Urinary bladder (tissue), 4 donors: ENCODE data around the gene LEPROT. TPM values are rescaled to one million over a fixed set of nuclear protein-coding genes. Genes with fewer than 3 reads are reported as not detected.
"Not testable (repeated sequence)": the region's sequence is repeated elsewhere in the genome, so short reads cannot be mapped to it uniquely, and the experiment has no call there.

ENCODE experiments used
- DNase-seq: peaks from one replicate; pipeline ENCODE4 v3.0.0-alpha.2; 2015; ENCODE audit errors: extremely low spot score
- H3K27ac ChIP-seq: one replicate; pipeline ENCODE4 v1.5.1; 2013; ENCODE audit warnings: low read depth, mild to moderate bottlenecking, moderate library complexity
- H3K36me3 ChIP-seq: one replicate; pipeline ENCODE4 v1.6.1; 2013; ENCODE audit warnings: mild to moderate bottlenecking, moderate library complexity; ENCODE audit not compliant: insufficient read depth
- H3K4me1 ChIP-seq: one replicate; pipeline ENCODE4 v1.6.1; 2013; ENCODE audit warnings: mild to moderate bottlenecking, moderate library complexity; ENCODE audit not compliant: insufficient read depth
- H3K4me3 ChIP-seq: one replicate; pipeline ENCODE4 v1.5.1; 2013; ENCODE audit warnings: low read depth, low read length
- WGBS: extraction: QIAGEN DNeasy Blood & Tissue Kit; methylation state at CpG from one replicate; pipeline ENCODE4 v1.1.7; 2013; 5-methylcytosine and 5-hydroxymethylcytosine counted together
- polyA plus RNA-seq: library from polyadenylated mRNA; stranded (reverse); fragments of 200-250 nt; gene quantifications from one replicate; pipeline ENCODE4 v1.2.3, GENCODE V29; 2013
- total RNA-seq: library from RNA; depleted of rRNA; stranded (reverse); fragments of >200 nt; gene quantifications from one replicate; pipeline ENCODE4 v1.2.3, GENCODE V29; 2014
- donor health status: healthy with polysubstance abuse.
- donor health status: healthy.

LEPROT gene
- total and polyA plus RNA-seq, 2 donors = 74.5 to 85.0 TPM

DNA sequence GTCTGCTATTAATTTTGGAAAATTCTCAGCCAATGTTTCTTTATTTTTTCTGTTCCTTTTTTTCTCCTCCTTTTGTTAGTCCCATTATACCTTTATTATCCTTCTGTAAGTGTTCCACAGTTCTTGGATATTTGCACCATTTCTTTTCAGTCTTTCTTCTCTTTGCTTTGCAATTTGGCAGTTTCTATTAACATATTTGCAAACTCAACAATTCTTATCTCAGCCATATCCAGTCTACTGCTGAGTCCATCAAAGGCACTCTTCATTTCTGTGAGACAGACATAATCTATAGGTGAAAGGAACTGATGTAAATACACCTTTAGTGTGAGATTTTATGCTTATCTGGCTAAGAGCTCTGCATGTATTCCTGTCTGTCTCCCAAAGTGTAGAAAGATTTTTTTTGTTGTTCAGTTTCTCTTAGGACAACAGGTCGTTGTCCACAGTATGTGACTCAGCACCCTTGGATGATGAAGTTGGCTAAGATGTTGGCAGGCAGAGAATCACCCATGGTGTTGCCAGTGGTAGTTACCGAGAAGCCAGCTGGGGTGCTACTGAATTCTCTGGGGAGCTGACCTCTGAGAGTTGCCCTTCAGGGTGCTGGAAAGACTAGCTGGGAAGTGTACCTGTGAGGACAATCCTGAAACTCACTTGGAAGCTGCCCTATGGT is 38.4 kb downstream of the LEPROT start:
- H3K27ac ChIP-seq = no peak overlapping the region

DNA sequence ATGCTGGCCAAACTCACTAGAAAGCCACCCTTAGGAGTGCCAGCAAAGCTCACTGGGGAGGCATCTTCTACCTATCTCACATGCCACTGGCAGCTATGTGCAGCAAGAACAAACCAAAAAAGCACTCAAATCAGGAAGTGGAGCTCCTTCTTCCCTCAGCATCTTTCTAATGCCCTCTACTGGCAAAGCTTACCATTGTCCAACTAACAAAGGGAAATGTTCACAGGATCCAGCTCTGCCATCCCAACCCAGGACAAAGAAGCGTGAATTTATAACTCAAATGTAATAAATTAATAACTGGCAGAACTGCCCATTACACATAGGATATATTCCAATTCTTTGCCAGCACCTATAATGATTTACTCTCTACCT is 38.9 kb downstream of the LEPROT start:
- Histone ChIP-seq H3K36me3 (no peaks in the 10 kb centered on the region), H3K4me1 (no peaks in the 10 kb centered on the region), H3K27ac (no peak overlapping the region), H3K4me3 (no peak overlapping the region)
- no peak for DNase-seq
- 84% methylated on average over 1 of the region's 1 CpG for WGBS

More for the DNA sequence above, 38.4 kb downstream of the LEPROT start:
- Histone ChIP-seq H3K36me3 (no peaks in the 10 kb centered on the region), H3K4me1 (no peaks in the 10 kb centered on the region), H3K4me3 (no peak overlapping the region)
- no peak for DNase-seq
- 86% methylated on average over 2 of the region's 2 CpGs for WGBS

DNA sequence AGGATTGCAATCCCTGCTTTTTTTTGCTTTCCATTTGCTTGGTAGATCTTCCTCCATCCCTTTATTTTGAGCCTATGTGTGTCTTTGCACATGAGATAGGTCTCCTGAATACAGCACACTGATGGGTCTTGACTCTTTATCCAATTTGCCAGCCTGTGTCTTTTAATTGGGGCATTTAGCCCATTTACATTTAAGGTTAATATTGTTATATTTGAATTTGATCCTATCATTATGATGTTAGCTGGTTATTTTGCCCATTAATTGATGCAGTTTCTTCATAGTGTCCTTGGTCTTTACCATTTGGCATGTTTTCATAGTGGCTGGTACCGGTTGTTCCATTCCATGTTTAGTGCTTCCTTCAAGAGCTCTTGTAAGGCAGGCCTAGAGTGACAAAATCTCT is 45.4 kb downstream of the LEPROT start:
- not testable (repeated sequence) for H3K36me3 ChIP-seq, DNase-seq, H3K4me1 ChIP-seq, H3K27ac ChIP-seq, H3K4me3 ChIP-seq
- WGBS = 94% methylated on average over 1 of the region's 1 CpG

DNA sequence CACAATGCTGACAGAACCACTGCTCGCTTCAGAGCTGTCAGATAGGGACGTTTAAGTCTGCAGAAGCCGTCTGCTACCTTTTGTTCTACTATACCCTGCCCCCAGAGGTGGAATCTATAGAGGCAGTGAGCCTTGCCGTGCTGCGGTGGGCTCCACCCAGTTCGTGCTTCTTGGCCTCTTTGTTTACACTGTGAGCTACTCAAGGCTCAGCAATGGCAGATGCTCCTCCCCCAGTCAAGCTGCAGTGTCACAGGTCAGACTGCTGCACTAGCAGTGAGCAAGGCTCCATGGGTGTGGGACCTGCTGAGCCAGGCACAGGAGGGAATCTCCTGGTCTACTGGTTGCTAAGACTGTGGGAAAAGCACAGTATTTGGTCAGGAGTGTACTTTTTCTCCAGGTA is 47.1 kb downstream of the LEPROT start:
- no peak overlapping the region for H3K27ac ChIP-seq
- 48% methylated on average over 6 of the region's 6 CpGs for WGBS
- H3K4me3 ChIP-seq = no peak overlapping the region
- peaks cover 3% of the 10 kb centered on the region for H3K4me1 ChIP-seq
- no peaks in the 10 kb centered on the region for H3K36me3 ChIP-seq
- DNase-seq = no peak

DNA sequence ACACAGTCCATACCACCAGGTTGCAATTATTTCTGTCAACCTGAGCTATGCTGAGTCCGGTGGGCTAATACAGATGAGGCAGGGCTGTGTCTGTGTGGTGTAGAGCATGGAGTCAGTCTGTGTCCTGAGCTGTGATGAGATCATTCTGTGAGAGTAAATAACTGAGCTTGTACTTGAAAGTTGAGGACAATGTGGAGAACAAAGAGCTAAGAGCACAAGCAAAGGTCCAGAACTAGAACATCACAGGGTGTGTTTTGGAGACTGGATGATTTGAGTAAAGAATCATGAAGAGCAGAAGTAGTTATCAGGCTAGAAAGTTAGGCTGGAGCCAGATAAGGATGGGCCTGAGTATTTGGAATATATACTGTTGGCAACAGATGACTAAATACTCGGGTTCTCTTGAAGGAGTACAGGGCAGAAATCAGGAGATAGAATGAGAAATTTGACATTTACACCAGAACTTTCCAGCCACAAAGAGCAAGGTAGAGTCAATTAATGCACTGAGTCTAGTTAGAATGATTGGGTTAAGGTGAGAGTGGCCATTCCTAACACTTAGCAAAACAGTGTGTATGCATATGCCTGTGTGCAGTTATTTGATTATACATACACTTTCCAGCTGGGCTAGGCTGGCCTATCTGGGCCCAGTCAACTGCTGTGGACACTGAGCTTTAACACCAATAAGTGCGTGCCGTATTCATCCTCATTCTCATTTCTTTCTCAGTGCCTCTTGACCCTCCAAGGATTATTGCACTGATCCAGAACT is 48.8 kb downstream of the LEPROT start:
- H3K36me3 ChIP-seq = no peaks in the 10 kb centered on the region
- no peak overlapping the region for H3K4me3 ChIP-seq
- H3K27ac ChIP-seq = no peak overlapping the region
- H3K4me1 ChIP-seq = peaks cover 3% of the 10 kb centered on the region
- WGBS = 60% methylated on average over 4 of the region's 4 CpGs
- DNase-seq = no peak

DNA sequence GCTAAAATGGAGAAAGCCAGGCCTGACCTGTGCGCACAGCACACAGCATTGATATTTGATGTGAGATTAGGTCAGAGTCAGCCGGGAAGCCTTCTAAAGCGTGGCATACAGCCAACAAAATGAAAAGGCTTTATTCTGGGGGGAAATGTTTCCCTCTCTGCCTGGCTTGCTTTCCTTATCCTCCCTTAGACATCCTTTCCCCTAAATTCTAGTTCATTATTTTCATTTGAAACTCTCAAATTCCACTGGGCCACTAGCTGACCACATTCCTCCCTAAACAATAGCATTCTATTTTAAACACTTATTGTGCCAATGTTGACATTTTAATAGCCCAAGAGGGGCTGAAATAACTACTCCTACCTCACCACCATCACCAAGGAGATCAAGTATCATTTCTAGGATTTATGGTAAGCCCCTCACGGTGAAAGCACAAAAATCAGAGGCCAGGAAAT is 49.4 kb downstream of the LEPROT start:
- 47% methylated on average over 4 of the region's 4 CpGs for WGBS
- no peak overlapping the region for H3K27ac ChIP-seq
- no peak for DNase-seq
- peaks cover 3% of the 10 kb centered on the region for H3K4me1 ChIP-seq
- H3K4me3 ChIP-seq = no peak overlapping the region
- no peaks in the 10 kb centered on the region for H3K36me3 ChIP-seq

DNA sequence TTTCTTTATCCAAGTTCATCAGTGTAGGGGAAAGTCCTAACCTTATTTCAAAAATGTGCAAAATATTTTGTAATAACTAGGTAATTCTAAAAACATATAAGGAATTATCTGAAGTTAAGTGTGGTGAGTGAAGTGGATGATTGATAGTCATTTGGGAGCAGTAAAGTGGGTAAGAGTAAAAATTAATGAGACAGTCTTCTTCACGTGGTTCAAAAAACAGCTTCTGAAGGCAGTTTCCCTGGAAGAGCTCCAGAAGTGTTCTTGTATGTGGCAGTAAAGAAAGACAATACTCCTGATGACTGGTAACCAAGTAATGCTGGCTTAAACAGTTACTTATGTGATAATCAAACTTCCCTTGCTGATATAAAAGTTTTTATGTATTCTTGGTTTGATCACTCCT is 50.3 kb downstream of the LEPROT start:
- Histone ChIP-seq H3K4me1 (peaks cover 3% of the 10 kb centered on the region), H3K36me3 (no peaks in the 10 kb centered on the region), H3K27ac (no peak overlapping the region), H3K4me3 (no peak overlapping the region)
- no peak for DNase-seq
- 61% methylated on average over 1 of the region's 1 CpG for WGBS

DNA sequence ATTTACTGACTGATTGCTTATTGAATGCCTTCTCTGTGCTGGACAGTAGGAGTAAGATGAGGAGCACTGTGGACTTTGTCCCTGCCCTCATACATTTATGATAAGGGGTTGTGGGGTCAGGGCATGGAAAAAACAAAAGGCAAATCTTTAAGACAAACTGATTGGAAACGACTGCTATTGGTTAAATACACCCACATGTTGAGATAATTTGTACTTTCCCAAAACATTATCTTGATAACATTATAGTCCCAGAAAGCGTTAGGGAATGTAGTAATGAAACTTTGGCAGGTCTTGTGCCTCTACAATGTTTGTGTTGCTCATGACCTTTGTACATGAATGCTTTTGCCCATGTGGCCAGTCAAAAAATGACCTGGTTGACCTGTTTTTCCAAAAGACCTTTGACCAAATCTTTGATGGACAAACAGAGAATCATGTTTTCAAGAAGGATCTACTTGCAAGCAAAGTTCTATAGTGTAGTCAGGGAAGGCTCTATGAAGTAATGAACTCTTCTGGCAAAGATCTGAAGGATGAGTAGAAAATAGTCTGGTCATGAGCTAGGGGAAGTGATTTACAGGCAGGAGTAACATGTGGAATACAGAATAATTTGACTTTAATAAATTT is 50.9 kb downstream of the LEPROT start:
- H3K36me3 ChIP-seq = no peaks in the 10 kb centered on the region
- H3K27ac ChIP-seq = no peak overlapping the region
- WGBS = 52% methylated on average over 2 of the region's 2 CpGs
- H3K4me1 ChIP-seq = peaks cover 3% of the 10 kb centered on the region
- no peak overlapping the region for H3K4me3 ChIP-seq
- DNase-seq = no peak

DNA sequence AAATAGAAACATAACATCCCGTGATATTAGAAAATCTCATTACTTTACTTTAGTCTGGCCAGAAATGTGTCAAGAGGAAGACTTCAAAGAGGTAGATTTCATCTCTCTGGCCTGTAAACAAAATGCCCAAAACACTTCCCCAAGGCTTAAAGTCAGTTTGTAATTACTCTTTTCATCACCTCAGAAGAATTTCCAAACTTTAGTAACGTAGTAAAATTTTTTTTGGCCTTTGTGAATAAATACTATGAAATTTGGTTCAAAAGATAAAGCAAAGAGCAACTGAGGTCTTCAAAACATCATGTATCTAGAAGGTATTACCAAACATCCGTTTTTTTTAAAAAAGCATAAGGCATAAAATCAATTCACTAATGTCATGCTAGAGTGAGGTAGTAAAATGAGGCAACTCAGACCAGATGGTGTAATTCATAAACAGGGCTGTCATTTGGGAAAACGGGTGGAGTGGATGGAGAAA is 51.4 kb downstream of the LEPROT start:
- no peak for DNase-seq
- peaks cover 3% of the 10 kb centered on the region for H3K4me1 ChIP-seq
- WGBS = 50% methylated on average over 4 of the region's 4 CpGs
- no peak overlapping the region for H3K27ac ChIP-seq
- no peak overlapping the region for H3K4me3 ChIP-seq
- H3K36me3 ChIP-seq = no peaks in the 10 kb centered on the region

DNA sequence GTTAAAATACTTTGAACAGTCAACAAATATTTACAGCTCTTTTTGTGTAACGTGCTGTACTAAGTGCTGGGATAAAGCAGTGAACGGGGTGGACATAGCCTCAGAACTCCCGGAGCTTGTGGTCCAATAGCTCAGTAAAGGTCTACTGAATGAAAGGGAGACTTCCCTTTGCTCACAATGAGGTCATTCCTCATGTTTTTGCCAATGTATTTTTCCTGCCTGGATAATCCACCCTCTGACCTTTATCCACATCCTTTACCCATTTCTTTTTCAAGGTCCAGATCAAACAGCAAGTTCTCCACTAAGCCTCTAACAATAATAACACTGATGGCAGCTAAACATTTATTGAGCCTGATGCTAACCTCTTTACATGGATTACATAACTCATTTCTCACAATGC is 55.9 kb downstream of the LEPROT start:
- no peaks in the 10 kb centered on the region for H3K4me1 ChIP-seq
- DNase-seq = no peak
- WGBS = 65% methylated on average over 3 of the region's 3 CpGs
- no peak overlapping the region for H3K4me3 ChIP-seq
- H3K36me3 ChIP-seq = no peaks in the 10 kb centered on the region
- H3K27ac ChIP-seq = no peak overlapping the region

DNA sequence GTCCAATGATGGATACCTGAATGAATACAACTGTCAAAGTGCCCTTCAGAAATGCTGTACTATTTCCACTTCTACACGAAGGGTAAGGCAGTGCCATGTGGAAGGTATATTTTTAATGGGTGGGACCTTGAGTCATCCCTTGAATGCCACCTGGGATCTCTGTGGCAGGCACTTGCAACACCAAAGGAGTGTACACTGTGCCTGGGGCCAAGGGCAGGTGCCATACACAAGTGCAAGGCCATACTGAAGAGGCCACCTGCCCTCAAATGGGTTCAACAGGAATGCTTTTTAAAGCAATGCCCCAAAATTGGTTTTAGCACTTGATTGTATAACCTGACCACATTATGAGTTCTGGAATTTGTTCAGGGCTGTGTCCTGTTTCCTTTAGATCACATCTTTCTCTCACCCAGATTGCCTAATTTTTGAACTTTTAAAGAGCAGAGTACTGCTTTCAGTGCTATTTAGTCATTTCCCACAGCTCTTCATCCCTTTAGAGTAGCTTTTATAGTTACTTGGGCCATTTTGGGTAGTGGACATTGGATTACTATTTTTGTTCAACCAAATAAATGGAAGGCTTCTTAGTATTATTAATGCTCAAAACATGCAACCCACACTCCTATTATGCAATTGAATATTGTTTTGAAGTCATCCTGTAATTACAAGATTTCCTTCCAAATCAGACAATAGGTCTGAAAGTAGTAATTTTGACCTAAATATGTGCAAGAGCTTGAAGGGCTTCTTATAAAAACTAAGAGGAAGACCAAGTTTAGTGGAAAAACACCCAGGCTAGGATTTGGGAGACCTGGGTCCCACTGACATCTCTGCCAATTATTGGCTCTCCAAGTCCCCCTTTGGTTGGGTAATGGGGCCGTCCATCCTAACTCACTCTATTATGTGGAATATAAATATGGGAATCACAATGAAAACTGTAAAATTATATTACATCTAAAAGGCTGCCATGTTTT is 57.2 kb downstream of the LEPROT start:
- Histone ChIP-seq H3K4me1 (no peaks in the 10 kb centered on the region), H3K4me3 (no peak overlapping the region), H3K36me3 (no peaks in the 10 kb centered on the region), H3K27ac (no peak overlapping the region)
- WGBS = 89% methylated on average over 2 of the region's 2 CpGs
- no peak for DNase-seq

DNA sequence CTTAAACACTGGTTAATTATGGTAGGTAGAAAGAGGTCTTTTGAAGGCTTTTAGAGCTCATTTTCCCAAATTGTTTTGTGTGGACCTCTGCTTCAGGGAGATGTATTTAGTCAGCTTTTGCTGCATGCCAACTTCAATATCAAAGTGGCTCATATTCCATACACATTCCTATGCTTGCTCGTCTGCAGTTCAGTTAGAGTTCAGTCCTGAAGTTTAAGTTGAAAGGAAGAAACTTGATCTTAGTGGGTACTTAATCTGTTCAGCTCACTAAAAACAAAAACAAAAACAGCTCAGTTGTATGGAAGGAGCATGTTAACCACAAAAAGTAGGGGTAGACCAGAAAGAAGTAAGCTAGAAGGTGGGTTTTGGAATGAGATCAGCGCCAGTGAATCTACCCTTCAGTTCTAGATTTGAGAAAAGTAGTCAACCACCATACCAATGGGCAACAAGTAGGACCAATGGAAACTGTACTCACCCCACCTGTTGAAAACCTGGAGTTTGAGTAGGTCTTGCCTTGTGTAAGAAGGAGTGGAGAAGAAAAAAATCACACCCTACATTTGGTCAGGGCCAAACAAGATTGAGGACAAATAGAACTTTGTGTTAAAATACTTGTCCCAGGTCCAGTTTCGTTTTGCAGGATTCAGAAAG is 58.0 kb downstream of the LEPROT start:
- Histone ChIP-seq H3K4me3 (no peak overlapping the region), H3K27ac (no peak overlapping the region), H3K4me1 (no peaks in the 10 kb centered on the region), H3K36me3 (no peaks in the 10 kb centered on the region)
- DNase-seq = no peak
- 65% methylated on average over 3 of the region's 3 CpGs for WGBS
